ENCODE measurements around the gene PDE4D. TPM values are rescaled to one million over a fixed set of nuclear protein-coding genes. Genes with fewer than 3 reads are reported as not detected.

The PDE4D gene
- total RNA-seq, 6 experiments from 2014 or later = 1.6 to 10.3 (median 5.6) TPM

- intact Hi-C loops (cut with DNase I) = no loop called here
- no peaks in the 10 kb centered on the region for H3K36me3 ChIP-seq
- no peaks in the 10 kb centered on the region for H3K9me3 ChIP-seq
- no peak for TF ChIP-seq POLR2A (IDR thresholded peaks at IDR 0.05)
- TF ChIP-seq CTCF (IDR thresholded peaks at IDR 0.05) = no peak
- no peak overlapping the region for H3K4me3 ChIP-seq
- DNase-seq = no peak
- WGBS (ENCODE audit: insufficient coverage, low coverage, low lambda C conversion rate, missing lambda C conversion rate) = 76% methylated on average over 10 of the region's 12 CpGs
- no peak overlapping the region for H3K27ac ChIP-seq
- H3K27me3 ChIP-seq = no peaks in the 10 kb centered on the region
- no peaks in the 10 kb centered on the region for H3K4me1 ChIP-seq
- ATAC-seq = peak in 1 of 4 donors; percentile 32
These were observed 821.6 kb downstream of the PDE4D start for GRCh38 chr5:59071755-59072549.

GRCh38 chr5:59069438-59070079 lies 824.0 kb downstream of the PDE4D start:
- Histone ChIP-seq H3K27me3 (no peaks in the 10 kb centered on the region), H3K9me3 (no peaks in the 10 kb centered on the region), H3K27ac (no peak overlapping the region), H3K4me1 (no peaks in the 10 kb centered on the region), H3K36me3 (no peaks in the 10 kb centered on the region), H3K4me3 (no peak overlapping the region)
- DNase-seq = no peak
- intact Hi-C loops (cut with DNase I) = no loop called here
- WGBS (ENCODE audit: insufficient coverage, low coverage, low lambda C conversion rate, missing lambda C conversion rate) = 59% methylated on average over 2 of the region's 2 CpGs
- ATAC-seq = peak in 2 of 4 donors; percentile 38 to 60
- no peak for TF ChIP-seq POLR2A (IDR thresholded peaks at IDR 0.05)
- no peak for TF ChIP-seq CTCF (IDR thresholded peaks at IDR 0.05)

GRCh38 chr5:59067956-59068656 lies 825.4 kb downstream of the PDE4D start:
- no peak for ATAC-seq
- no peak overlapping the region for H3K4me3 ChIP-seq
- WGBS (ENCODE audit: insufficient coverage, low coverage, low lambda C conversion rate, missing lambda C conversion rate) = 78% methylated on average over 4 of the region's 4 CpGs
- no peaks in the 10 kb centered on the region for H3K36me3 ChIP-seq
- no peaks in the 10 kb centered on the region for H3K27me3 ChIP-seq
- no peaks in the 10 kb centered on the region for H3K4me1 ChIP-seq
- no peak for DNase-seq
- H3K9me3 ChIP-seq = no peaks in the 10 kb centered on the region
- H3K27ac ChIP-seq = no peak overlapping the region
- intact Hi-C loops (cut with DNase I) = no loop called here
- no peak for TF ChIP-seq CTCF (IDR thresholded peaks at IDR 0.05)
- no peak for TF ChIP-seq POLR2A (IDR thresholded peaks at IDR 0.05)

GRCh38 chr5:59066367-59067163 lies 827.0 kb downstream of the PDE4D start:
- intact Hi-C loops (cut with DNase I) = no loop called here
- Histone ChIP-seq H3K4me3 (no peak overlapping the region), H3K36me3 (no peaks in the 10 kb centered on the region), H3K9me3 (no peaks in the 10 kb centered on the region), H3K4me1 (no peaks in the 10 kb centered on the region), H3K27me3 (no peaks in the 10 kb centered on the region), H3K27ac (no peak overlapping the region)
- DNase-seq (no peak), ATAC-seq (peak in 1 of 4 donors; percentile 25)
- WGBS (ENCODE audit: insufficient coverage, low coverage, low lambda C conversion rate, missing lambda C conversion rate) = 72% methylated on average over 5 of the region's 5 CpGs
- TF ChIP-seq POLR2A (IDR thresholded peaks at IDR 0.05) (no peak), CTCF (IDR thresholded peaks at IDR 0.05) (no peak)

Measured in right lobe of liver (tissue), 6 donors.